Lower leg skin (tissue), 4 donors: ENCODE results near the gene HDAC4. TPM values are rescaled to one million over a fixed set of nuclear protein-coding genes. Genes with fewer than 3 reads are reported as not detected.

Experiments used
- DNase-seq, 2 donors: peaks; one replicate each; pipeline ENCODE4 v3.0.0-alpha.2; 2019; ENCODE audit warnings: low spot score in 2 of 2
- H3K4me3 ChIP-seq: fragments of 200-600 bp; sonication (generic); 2 replicates; pipeline ENCODE4 v1.5.1; 2017; ENCODE audit warnings: mild to moderate bottlenecking, low read depth; ENCODE audit not compliant: poor library complexity, severe bottlenecking
- CTCF ChIP-seq, 3 donors: fragments of 450-650 bp; IDR thresholded peaks; one replicate each; pipeline ENCODE4 v1.5.1; 2016; ENCODE audit warnings: antibody characterized with exemption in 3 of 3, mild to moderate bottlenecking in 3 of 3, moderate library complexity in 2 of 3
- POLR2A ChIP-seq, 2 donors: fragments of 450-650 bp; IDR thresholded peaks; one replicate each; pipeline ENCODE4 v1.6.1; 2016 to 2017; ENCODE audit warnings: antibody characterized with exemption in 2 of 2, mild to moderate bottlenecking in 1 of 2, moderate library complexity in 1 of 2
- WGBS, 2 donors: methylation state at CpG; one replicate each; pipeline ENCODE4 v1.1.5; 2018; 5-methylcytosine and 5-hydroxymethylcytosine counted together
- intact Hi-C: fragments of 100-400 bp; cut with DNase I; formaldehyde crosslinking; loops from one replicate; pipeline ENCODE4 v1.15.0; 2023; ENCODE audit warnings: low total_unique reads
- total RNA-seq, 4 donors: library from RNA; depleted of rRNA; stranded (reverse); fragments of >200 nt; gene quantifications; one replicate each; pipeline ENCODE4 v1.1.0, GENCODE V29; 2016

The HDAC4 gene
- total RNA-seq, 4 donors from 2014 or later, result 27.4 to 85.5 (median 57.9) TPM

GRCh38 chr2:239008004-239008403, 392.8 kb downstream of the HDAC4 start:
- TF ChIP-seq POLR2A (IDR thresholded peaks at IDR 0.05) (no peak), CTCF (IDR thresholded peaks at IDR 0.05) (no peak)
- intact Hi-C loops, result no loop called here
- no peak overlapping the region for H3K4me3 ChIP-seq
- DNase-seq, result no peak
- WGBS, 2 donors, result 80 to 85% methylated on average over 12 of the region's 12 CpGs

- intact Hi-C loops, result no loop called here
- TF ChIP-seq CTCF (IDR thresholded peaks at IDR 0.05) (no peak), POLR2A (IDR thresholded peaks at IDR 0.05) (no peak)
- peak in 1 of 2 donors; percentile 50 for DNase-seq
- 67 to 74% methylated on average over 10 of the region's 10 CpGs for WGBS, 2 donors
- H3K4me3 ChIP-seq, result no peak overlapping the region
Observed at GRCh38 chr2:239006622-239007285, 394.1 kb downstream of the HDAC4 start.

- peak in 1 of 2 donors; percentile 45 for DNase-seq
- 61 to 70% methylated on average over 4 of the region's 4 CpGs for WGBS, 2 donors
- intact Hi-C loops, result no loop called here
- H3K4me3 ChIP-seq, result no peak overlapping the region
- TF ChIP-seq CTCF (IDR thresholded peaks at IDR 0.05) (no peak), POLR2A (IDR thresholded peaks at IDR 0.05) (no peak)
Observed at GRCh38 chr2:239005586-239005985, 395.2 kb downstream of the HDAC4 start.

- no peak overlapping the region for H3K4me3 ChIP-seq
- TF ChIP-seq CTCF (IDR thresholded peaks at IDR 0.05), result no peak
- TF ChIP-seq POLR2A (IDR thresholded peaks at IDR 0.05), result no peak
- peak in 1 of 2 donors; percentile 66 for DNase-seq
- intact Hi-C loops, result no loop called here
- 86 to 90% methylated on average over 19 of the region's 19 CpGs for WGBS, 2 donors
Observed at GRCh38 chr2:239004274-239005015, 396.4 kb downstream of the HDAC4 start.

GRCh38 chr2:239003624-239004273, 397.1 kb downstream of the HDAC4 start:
- TF ChIP-seq CTCF (IDR thresholded peaks at IDR 0.05) (no peak), POLR2A (IDR thresholded peaks at IDR 0.05) (no peak)
- intact Hi-C loops, result no loop called here
- 49 to 53% methylated on average over 25 of the region's 25 CpGs for WGBS, 2 donors
- DNase-seq, result peak in 1 of 2 donors; percentile 73
- no peak overlapping the region for H3K4me3 ChIP-seq
